Large intestine (tissue), 3 donors: ENCODE data around the gene GRIN2C. TPM values are rescaled to one million over a fixed set of nuclear protein-coding genes. Genes with fewer than 3 reads are reported as not detected.

Source experiments
- DNase-seq, 2 donors: peaks; one replicate each; pipeline versions ENCODE4 v3.0.0 to v3.0.0-alpha.2; 2013
- H3K27ac ChIP-seq: one replicate; pipeline ENCODE4 v1.5.1; 2013; ENCODE audit warnings: low read length
- H3K27me3 ChIP-seq: 2 replicates; pipeline ENCODE4 v1.6.1; 2013; ENCODE audit warnings: low read length; ENCODE audit not compliant: control insufficient read depth, insufficient read depth
- H3K36me3 ChIP-seq: 2 replicates; pipeline ENCODE4 v1.6.1; 2013; ENCODE audit warnings: low read length; ENCODE audit not compliant: control insufficient read depth, insufficient read depth
- H3K4me1 ChIP-seq: one replicate; pipeline ENCODE4 v1.6.1; 2013; ENCODE audit warnings: low read length; ENCODE audit not compliant: control insufficient read depth, insufficient read depth
- H3K4me3 ChIP-seq: one replicate; pipeline ENCODE4 v1.5.1; 2013; ENCODE audit warnings: low read length
- H3K9me3 ChIP-seq: one replicate; pipeline ENCODE4 v1.6.1; 2013; ENCODE audit warnings: mild to moderate bottlenecking, low read depth, low read length, moderate library complexity; ENCODE audit not compliant: control insufficient read depth
- WGBS: methylation state at CpG from one replicate; pipeline ENCODE4 v1.1.5; 2013; ENCODE audit warnings: low lambda C conversion rate; ENCODE audit not compliant: insufficient coverage; 5-methylcytosine and 5-hydroxymethylcytosine counted together
- polyA plus RNA-seq: library from polyadenylated mRNA; unstranded; fragments of 120-200 nt; gene quantifications from one replicate; pipeline ENCODE4 v1.2.1, GENCODE V29; 2013

Gene GRIN2C
- polyA plus RNA-seq, 1 donor, result 0.33 TPM

DNA sequence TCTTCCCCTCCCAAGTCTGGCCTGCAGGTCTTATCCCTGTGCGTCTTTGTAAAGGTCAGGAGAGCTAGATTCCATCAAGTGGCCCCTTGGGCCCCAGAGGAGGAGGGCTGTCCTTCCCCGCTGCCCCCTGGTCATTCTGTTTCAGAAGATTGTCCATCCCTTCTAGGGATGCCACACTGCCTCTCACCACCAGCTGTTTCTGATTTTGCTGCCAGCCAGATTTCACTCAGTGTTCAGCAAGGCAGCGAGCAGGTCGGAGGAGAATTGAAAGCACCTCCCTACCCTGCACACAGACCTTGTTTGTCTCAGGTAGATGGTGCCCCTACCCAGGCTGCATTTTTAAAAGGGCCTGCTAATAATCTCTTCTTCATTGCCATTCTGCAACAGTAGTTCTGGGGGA is 61.9 kb downstream of the GRIN2C start:
- Histone ChIP-seq H3K9me3 (no peaks in the 10 kb centered on the region), H3K4me3 (no peak overlapping the region), H3K27me3 (no peaks in the 10 kb centered on the region), H3K4me1 (no peaks in the 10 kb centered on the region), H3K27ac (no peak overlapping the region), H3K36me3 (peaks cover 74% of the 10 kb centered on the region)
- DNase-seq, result no peak
- no CpG with 5 or more reads among the region's 4 CpGs for WGBS

DNA sequence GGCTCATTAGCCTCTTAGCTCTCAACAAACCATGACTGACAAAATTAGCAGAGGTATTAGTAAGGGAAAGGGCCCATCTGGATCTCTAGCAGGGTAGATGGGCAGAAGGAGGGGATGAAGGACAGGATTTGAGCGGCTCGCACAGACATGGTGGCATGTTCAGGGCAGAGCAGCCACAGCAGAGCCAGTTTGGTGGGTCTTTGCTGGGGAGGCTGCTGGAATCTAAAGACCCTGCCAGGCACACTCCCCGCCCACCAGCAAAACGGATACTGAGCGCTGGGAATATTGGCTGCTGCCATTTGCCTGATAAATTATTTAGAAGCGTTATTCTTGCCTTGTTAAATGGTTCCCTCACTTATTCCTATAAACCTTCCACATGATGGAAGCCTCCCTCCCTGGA is 62.8 kb downstream of the GRIN2C start:
- WGBS, result no CpG with 5 or more reads among the region's 6 CpGs
- H3K36me3 ChIP-seq, result peaks cover 78% of the 10 kb centered on the region

DNA sequence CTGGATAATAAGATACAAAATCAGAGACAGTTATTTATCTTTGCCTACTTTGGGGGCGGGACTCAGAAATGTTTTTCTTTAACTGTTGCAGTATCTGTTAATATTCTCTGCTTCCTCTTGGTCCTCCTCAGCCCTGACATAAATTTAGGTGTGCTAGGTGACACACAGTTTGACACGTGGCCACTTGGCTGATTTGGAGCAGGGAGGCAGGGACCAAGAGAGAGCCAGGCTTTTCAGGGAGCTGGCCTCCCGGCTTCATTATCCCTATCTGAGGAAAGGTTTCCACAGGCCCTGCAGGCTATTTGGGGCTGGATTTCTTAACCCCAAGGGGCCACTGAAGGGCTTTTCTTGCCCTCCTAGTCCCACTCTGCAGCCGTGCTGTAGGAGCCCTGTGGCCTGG is 63.5 kb downstream of the GRIN2C start:
- Histone ChIP-seq H3K4me3 (no peak overlapping the region), H3K4me1 (no peaks in the 10 kb centered on the region), H3K27me3 (no peaks in the 10 kb centered on the region), H3K9me3 (no peaks in the 10 kb centered on the region), H3K27ac (no peak overlapping the region), H3K36me3 (peaks cover 78% of the 10 kb centered on the region)
- WGBS, result no CpG with 5 or more reads among the region's 4 CpGs
- DNase-seq, result no peak

More for the DNA sequence above, 62.8 kb downstream of the GRIN2C start:
- no peaks in the 10 kb centered on the region for H3K4me1 ChIP-seq
- H3K9me3 ChIP-seq, result no peaks in the 10 kb centered on the region
- no peaks in the 10 kb centered on the region for H3K27me3 ChIP-seq
- no peak overlapping the region for H3K4me3 ChIP-seq
- no peak for DNase-seq
- no peak overlapping the region for H3K27ac ChIP-seq

DNA sequence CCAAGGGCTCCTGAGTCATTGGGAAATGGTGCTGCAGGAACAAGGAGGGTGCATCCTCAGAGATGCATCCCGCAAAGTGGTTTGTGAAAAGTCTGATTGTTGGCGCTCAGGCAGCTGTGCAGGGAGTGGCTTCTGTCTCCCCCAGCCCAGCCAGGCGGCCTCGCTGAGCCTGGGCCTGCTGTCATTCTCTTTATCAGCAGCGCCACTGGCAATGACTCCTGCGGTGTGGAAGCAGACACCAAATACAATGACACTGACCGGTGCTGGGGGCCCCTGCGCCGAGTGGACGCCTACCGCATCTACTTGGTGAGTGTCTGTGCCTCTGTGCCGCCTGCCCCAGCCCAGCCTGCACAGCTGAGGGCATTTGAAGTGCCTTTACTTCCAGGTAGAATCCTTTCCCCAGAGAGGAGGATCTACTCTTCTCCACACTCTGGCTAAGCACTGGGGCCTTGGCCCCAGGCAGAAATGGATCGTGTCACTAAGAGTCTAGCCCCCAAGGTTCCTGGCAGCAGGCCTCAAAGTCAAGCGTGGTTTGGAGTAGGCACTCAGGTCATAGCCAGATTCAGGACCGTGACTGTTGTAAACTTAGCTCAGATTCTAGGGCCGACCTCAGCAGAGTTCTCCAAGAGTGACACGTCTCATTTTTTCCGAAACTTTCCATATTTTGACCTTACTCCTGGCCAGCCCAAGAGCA is 64.2 kb downstream of the GRIN2C start:
- Histone ChIP-seq H3K9me3 (no peaks in the 10 kb centered on the region), H3K36me3 (peaks cover 77% of the 10 kb centered on the region), H3K27ac (no peak overlapping the region), H3K4me1 (peaks cover 2% of the 10 kb centered on the region), H3K27me3 (no peaks in the 10 kb centered on the region), H3K4me3 (no peak overlapping the region)
- 100% methylated on average over 2 of the region's 18 CpGs for WGBS
- DNase-seq, result no peak

DNA sequence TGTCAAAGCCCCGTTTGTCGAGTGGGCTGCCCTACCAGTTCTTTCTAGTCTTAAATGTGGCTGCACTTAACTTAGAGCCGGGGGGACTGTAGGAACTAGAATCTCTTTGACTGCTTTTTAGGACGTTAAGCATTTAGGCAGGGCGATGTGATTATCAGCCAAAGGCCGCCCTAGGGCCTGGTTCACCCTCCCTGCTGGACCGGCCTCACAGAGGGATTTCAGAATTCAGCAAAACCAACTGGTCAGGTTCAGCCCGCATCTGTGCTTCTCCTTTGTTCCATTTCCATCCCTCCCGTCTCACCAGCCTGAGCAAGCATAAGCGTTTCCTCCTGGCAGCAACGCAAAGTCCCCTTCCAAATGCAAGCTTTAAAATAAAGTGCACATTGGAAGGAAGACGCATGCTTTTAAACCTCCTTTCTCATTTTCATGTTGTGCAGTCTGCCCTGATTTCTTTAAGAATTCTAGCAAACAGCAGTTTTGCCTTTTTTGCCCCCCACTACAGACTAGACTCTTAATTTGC is 67.0 kb downstream of the GRIN2C start:
- H3K36me3 ChIP-seq, result peaks cover 60% of the 10 kb centered on the region
- H3K4me1 ChIP-seq, result peaks cover 2% of the 10 kb centered on the region
- no peaks in the 10 kb centered on the region for H3K9me3 ChIP-seq
- no peak overlapping the region for H3K27ac ChIP-seq
- WGBS, result 92% methylated on average over 2 of the region's 12 CpGs
- DNase-seq, result no peak
- no peaks in the 10 kb centered on the region for H3K27me3 ChIP-seq
- no peak overlapping the region for H3K4me3 ChIP-seq

Other genes with a start within 250 kb of the GRIN2C start
- 0.12 TPM for gene CD300E, start 236.1 kb downstream of the GRIN2C start, polyA plus RNA-seq
- 2.2 TPM for gene CD300LF, start 147.0 kb downstream of the GRIN2C start, polyA plus RNA-seq
- gene RAB37, start 122.6 kb downstream of the GRIN2C start, polyA plus RNA-seq, result 14.3 TPM
- 395 TPM for gene NHERF1, start 111.3 kb downstream of the GRIN2C start, polyA plus RNA-seq
- gene NAT9, start 83.5 kb downstream of the GRIN2C start, polyA plus RNA-seq, result 34.2 TPM
- 6.3 TPM for gene FDXR, start 13.1 kb upstream of the GRIN2C start, polyA plus RNA-seq
- gene FADS6, start 33.7 kb upstream of the GRIN2C start, polyA plus RNA-seq, result 14.5 TPM
- gene USH1G, start 63.4 kb upstream of the GRIN2C start, polyA plus RNA-seq, result 1.5 TPM
- gene OTOP2, start 64.4 kb upstream of the GRIN2C start, polyA plus RNA-seq, result 1.6 TPM
- 13.8 TPM for gene OTOP3, start 76.0 kb upstream of the GRIN2C start, polyA plus RNA-seq
- 42.3 TPM for gene HID1, start 112.9 kb upstream of the GRIN2C start, polyA plus RNA-seq
- gene CDR2L, start 127.7 kb upstream of the GRIN2C start, polyA plus RNA-seq, result 6.8 TPM
- gene MRPL58, start 152.8 kb upstream of the GRIN2C start, polyA plus RNA-seq, result 24.1 TPM
- 321 TPM for gene ATP5PD, start 187.1 kb upstream of the GRIN2C start, polyA plus RNA-seq
- gene KCTD2, start 187.3 kb upstream of the GRIN2C start, polyA plus RNA-seq, result 16.1 TPM
- 25.5 TPM for gene SLC16A5, start 228.1 kb upstream of the GRIN2C start, polyA plus RNA-seq